Natural killer cell treated with Interleukin-12 subunit alpha and Interleukin-12 subunit beta and Interleukin-15 and Interleukin-18, amount 100 ng/mL, for 72 hours (primary cell): ENCODE measurements around the gene PPME1. TPM values are rescaled to one million over a fixed set of nuclear protein-coding genes. Genes with fewer than 3 reads are reported as not detected.

Source experiments
- ATAC-seq, 2 donors: fragments of 150-1000 bp; cut with Tn5 transposase in 1 of 2; sonication (Bioruptor Pico), chemical (Tn5 transposase) in 1 of 2; 2 replicates each; pipeline ENCODE4 v1.10.0; 2021
- DNase-seq: peaks from one replicate; pipeline ENCODE4 v3.0.0; 2022; ENCODE audit warnings: low spot score
- H3K27ac Mint-ChIP-seq, 2 donors: 1 replicate in 1 of 2; 2 replicates in 1 of 2; pipeline ENCODE4 v1.8.0; 2022; ENCODE audit warnings: mixed read lengths in 2 of 2, mild to moderate bottlenecking in 1 of 2, moderate library complexity in 1 of 2
- H3K27me3 Mint-ChIP-seq, 2 donors: 1 replicate in 1 of 2; 2 replicates in 1 of 2; pipeline ENCODE4 v1.8.0; 2022; ENCODE audit warnings: mixed read lengths in 2 of 2
- H3K36me3 Mint-ChIP-seq: one replicate; pipeline ENCODE4 v1.8.0; 2022; ENCODE audit warnings: mixed read lengths
- H3K4me1 Mint-ChIP-seq, 2 donors: 1 replicate in 1 of 2; 2 replicates in 1 of 2; pipeline ENCODE4 v1.8.0; 2022; ENCODE audit warnings: low read depth in 2 of 2, mixed read lengths in 2 of 2, mild to moderate bottlenecking in 1 of 2
- H3K4me3 Mint-ChIP-seq: one replicate; pipeline ENCODE4 v1.8.0; 2022; ENCODE audit warnings: mixed read lengths
- H3K9me3 Mint-ChIP-seq: 2 replicates; pipeline ENCODE4 v1.8.0; 2022; ENCODE audit warnings: mixed read lengths
- total RNA-seq, 2 donors: library from RNA; stranded (reverse); gene quantifications; one replicate each; pipeline ENCODE4 v1.2.3, GENCODE V29; 2022

PPME1 gene
- total RNA-seq, 2 donors from 2014 or later, result 50.6 to 51.5 TPM

GRCh38 chr11:74179234-74180052, 8.4 kb downstream of the PPME1 start:
- peaks cover 4% of the 10 kb centered on the region for H3K36me3 Mint-ChIP-seq
- H3K4me1 Mint-ChIP-seq, result peaks cover 9 to 21% of the 10 kb centered on the region in 2 donors
- DNase-seq (no peak), ATAC-seq (no peak)
- no peaks in the 10 kb centered on the region for H3K27me3 Mint-ChIP-seq
- no peaks in the 10 kb centered on the region for H3K9me3 Mint-ChIP-seq
- H3K27ac Mint-ChIP-seq, result no peak overlapping the region
- no peak overlapping the region for H3K4me3 Mint-ChIP-seq

- Mint-ChIP-seq H3K4me1 (peaks cover 14 to 19% of the 10 kb centered on the region in 2 donors), H3K36me3 (peaks cover 4% of the 10 kb centered on the region), H3K4me3 (no peak overlapping the region), H3K27ac (no peak overlapping the region), H3K27me3 (no peaks in the 10 kb centered on the region), H3K9me3 (no peaks in the 10 kb centered on the region)
- no peak for ATAC-seq
- DNase-seq, result no peak
Observed at GRCh38 chr11:74182635-74183034, 11.5 kb downstream of the PPME1 start.

DNA sequence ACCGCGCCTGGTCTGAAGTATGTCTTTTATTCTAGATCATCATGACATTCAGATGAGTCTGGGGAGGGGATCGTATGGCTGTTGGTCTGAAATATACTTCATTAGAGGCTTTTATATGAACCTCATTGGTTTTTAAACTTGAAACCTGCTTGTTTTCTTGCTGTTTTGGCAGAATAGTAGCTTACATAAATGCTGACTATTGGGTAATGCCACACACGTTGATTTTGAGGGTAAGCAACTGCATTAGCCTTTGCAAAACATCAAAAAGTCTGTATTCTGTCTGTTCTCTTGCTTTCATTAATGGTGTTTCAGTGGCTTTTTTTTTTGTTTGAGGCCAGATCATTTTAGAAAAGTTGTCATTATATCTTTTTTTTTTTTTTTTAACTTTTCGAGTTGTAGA, 14.2 kb downstream of the PPME1 start:
- Mint-ChIP-seq H3K4me3 (no peak overlapping the region), H3K27me3 (no peaks in the 10 kb centered on the region), H3K27ac (no peak overlapping the region), H3K4me1 (peaks cover 0 to 8% of the 10 kb centered on the region in 2 donors), H3K9me3 (no peaks in the 10 kb centered on the region), H3K36me3 (peaks cover 5% of the 10 kb centered on the region)
- ATAC-seq, result no peak
- no peak for DNase-seq

- ATAC-seq, result no peak
Observed at GRCh38 chr11:74185695-74186094, 14.6 kb downstream of the PPME1 start.

GRCh38 chr11:74195828-74196227, 24.7 kb downstream of the PPME1 start:
- no peaks in the 10 kb centered on the region for H3K4me1 Mint-ChIP-seq
- no peaks in the 10 kb centered on the region for H3K9me3 Mint-ChIP-seq
- H3K27ac Mint-ChIP-seq, result no peak overlapping the region
- no peaks in the 10 kb centered on the region for H3K27me3 Mint-ChIP-seq
- no peak for ATAC-seq
- DNase-seq, result no peak
- H3K4me3 Mint-ChIP-seq, result no peak overlapping the region
- peaks cover 2% of the 10 kb centered on the region for H3K36me3 Mint-ChIP-seq

More at GRCh38 chr11:74185695-74186094, 14.6 kb downstream of the PPME1 start:
- no peak for DNase-seq
- no peak overlapping the region for H3K4me3 Mint-ChIP-seq
- no peak overlapping the region for H3K27ac Mint-ChIP-seq
- no peaks in the 10 kb centered on the region for H3K9me3 Mint-ChIP-seq
- H3K27me3 Mint-ChIP-seq, result no peaks in the 10 kb centered on the region
- H3K4me1 Mint-ChIP-seq, result peaks cover 0 to 8% of the 10 kb centered on the region in 2 donors
- H3K36me3 Mint-ChIP-seq, result peaks cover 9% of the 10 kb centered on the region

DNA sequence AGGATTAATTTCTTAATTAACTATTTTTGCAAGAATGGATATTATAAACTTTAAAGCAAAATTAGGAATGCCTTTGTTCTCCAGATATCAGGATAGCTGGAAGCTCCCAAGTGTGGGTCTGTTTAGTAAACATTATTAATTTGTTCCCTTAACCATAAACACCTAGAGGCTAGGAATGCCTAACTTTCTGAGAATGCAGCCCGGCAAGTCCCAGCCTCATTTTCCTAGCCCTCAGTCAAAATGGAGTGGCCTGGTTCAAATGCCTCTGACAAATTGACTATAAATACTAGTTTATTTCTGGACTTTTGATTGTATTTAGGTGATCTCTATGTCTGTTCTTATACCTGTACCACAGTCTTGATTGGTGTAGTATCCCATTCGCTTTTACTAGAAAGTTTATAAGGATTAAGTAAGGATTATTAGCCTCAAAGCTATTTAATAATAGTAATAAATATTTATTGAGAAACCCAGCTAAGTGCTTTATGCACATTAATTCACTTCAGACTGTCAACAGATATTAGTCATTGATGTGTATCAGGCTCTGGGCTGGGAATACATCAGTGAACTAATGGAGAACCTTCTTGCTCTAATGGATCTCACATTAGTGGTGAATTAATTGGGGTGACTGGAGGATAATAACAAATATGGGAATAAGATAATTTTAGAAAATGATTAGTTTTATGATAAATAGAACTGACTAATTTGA, 25.8 kb downstream of the PPME1 start:
- DNase-seq (no peak), ATAC-seq (no peak)
- H3K36me3 Mint-ChIP-seq, result no peaks in the 10 kb centered on the region
- no peak overlapping the region for H3K4me3 Mint-ChIP-seq
- no peak overlapping the region for H3K27ac Mint-ChIP-seq
- no peaks in the 10 kb centered on the region for H3K4me1 Mint-ChIP-seq
- no peaks in the 10 kb centered on the region for H3K9me3 Mint-ChIP-seq
- H3K27me3 Mint-ChIP-seq, result no peaks in the 10 kb centered on the region

GRCh38 chr11:74203966-74204365, 32.9 kb downstream of the PPME1 start:
- H3K4me1 Mint-ChIP-seq, result peaks cover 0 to 5% of the 10 kb centered on the region in 2 donors
- H3K27ac Mint-ChIP-seq, result no peak overlapping the region
- no peaks in the 10 kb centered on the region for H3K9me3 Mint-ChIP-seq
- peaks cover 13% of the 10 kb centered on the region for H3K36me3 Mint-ChIP-seq
- no peak for ATAC-seq
- H3K4me3 Mint-ChIP-seq, result no peak overlapping the region
- H3K27me3 Mint-ChIP-seq, result no peaks in the 10 kb centered on the region
- no peak for DNase-seq

GRCh38 chr11:74204701-74205100, 33.6 kb downstream of the PPME1 start:
- ATAC-seq, result no peak

DNA sequence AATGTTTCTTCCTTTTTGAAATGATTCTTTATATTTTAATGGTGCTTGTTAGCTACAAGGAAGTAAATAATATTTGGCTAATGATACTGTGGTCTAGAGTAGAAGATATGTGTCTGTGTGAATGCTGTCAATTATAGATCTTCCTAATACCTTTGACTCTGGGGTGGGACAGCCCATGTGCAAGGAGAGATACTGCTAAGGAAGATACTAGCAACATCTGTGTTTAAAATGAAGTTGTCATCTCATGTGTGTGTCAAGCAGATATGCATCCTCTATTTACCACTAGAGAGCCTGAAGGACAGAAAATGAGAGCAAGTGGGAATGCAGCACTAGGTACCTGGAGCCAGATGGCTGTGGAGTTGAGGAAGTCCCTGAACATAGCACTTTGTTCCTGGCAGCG, 34.1 kb downstream of the PPME1 start:
- no peak overlapping the region for H3K4me3 Mint-ChIP-seq
- ATAC-seq (no peak), DNase-seq (no peak)
- peaks cover 0 to 5% of the 10 kb centered on the region in 2 donors for H3K4me1 Mint-ChIP-seq
- H3K27ac Mint-ChIP-seq, result no peak overlapping the region
- H3K9me3 Mint-ChIP-seq, result no peaks in the 10 kb centered on the region
- peaks cover 13% of the 10 kb centered on the region for H3K36me3 Mint-ChIP-seq
- H3K27me3 Mint-ChIP-seq, result no peaks in the 10 kb centered on the region

More at GRCh38 chr11:74204701-74205100, 33.6 kb downstream of the PPME1 start:
- H3K4me1 Mint-ChIP-seq, result peaks cover 0 to 5% of the 10 kb centered on the region in 2 donors
- H3K4me3 Mint-ChIP-seq, result no peak overlapping the region
- H3K27me3 Mint-ChIP-seq, result no peaks in the 10 kb centered on the region
- no peaks in the 10 kb centered on the region for H3K9me3 Mint-ChIP-seq
- no peak overlapping the region for H3K27ac Mint-ChIP-seq
- no peak for DNase-seq
- H3K36me3 Mint-ChIP-seq, result peaks cover 13% of the 10 kb centered on the region

DNA sequence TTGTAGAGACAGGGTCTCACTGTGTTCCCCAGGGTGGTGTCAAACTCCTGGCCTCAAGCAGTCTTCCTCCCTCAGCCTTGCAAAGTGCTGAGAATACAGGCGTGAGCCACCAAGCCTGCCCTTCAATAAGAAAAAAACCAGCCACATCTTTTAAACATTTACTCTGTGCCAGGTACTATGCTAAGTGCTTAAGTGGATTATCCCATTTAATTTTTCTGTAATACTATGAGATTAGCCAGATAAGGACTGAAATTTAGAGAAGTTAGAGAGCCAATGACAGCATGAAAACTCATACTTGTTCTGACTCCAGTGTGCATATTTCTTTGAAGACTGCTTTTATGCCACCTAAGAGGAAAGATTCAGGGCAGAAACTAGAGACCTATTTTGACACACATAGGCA, 35.7 kb downstream of the PPME1 start:
- peaks cover 0 to 5% of the 10 kb centered on the region in 2 donors for H3K4me1 Mint-ChIP-seq
- no peaks in the 10 kb centered on the region for H3K27me3 Mint-ChIP-seq
- no peaks in the 10 kb centered on the region for H3K9me3 Mint-ChIP-seq
- DNase-seq (no peak), ATAC-seq (no peak)
- no peak overlapping the region for H3K27ac Mint-ChIP-seq
- H3K4me3 Mint-ChIP-seq, result no peak overlapping the region
- H3K36me3 Mint-ChIP-seq, result peaks cover 20% of the 10 kb centered on the region

DNA sequence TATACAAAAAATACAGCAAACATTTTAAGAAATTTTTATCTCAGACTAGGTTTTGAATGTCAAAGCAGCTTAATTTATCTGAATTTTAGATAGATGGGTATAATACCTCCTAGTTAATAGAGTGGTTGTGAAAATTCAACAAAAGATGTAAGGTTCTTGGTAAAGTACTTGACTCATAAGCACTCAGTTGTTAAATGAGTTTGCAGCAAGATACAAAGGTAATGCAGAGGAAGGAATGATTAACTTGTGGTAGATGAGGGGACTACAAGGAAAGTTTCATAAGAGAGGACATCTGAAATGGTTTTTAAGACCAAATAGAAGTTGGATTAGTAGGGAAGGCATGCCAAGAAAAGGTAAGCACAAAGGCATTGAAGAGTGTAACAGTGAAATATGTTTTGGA, 37.4 kb downstream of the PPME1 start:
- DNase-seq (no peak), ATAC-seq (no peak)
- no peak overlapping the region for H3K4me3 Mint-ChIP-seq
- H3K4me1 Mint-ChIP-seq, result peaks cover 0 to 5% of the 10 kb centered on the region in 2 donors
- H3K27me3 Mint-ChIP-seq, result no peaks in the 10 kb centered on the region
- no peak overlapping the region for H3K27ac Mint-ChIP-seq
- H3K9me3 Mint-ChIP-seq, result no peaks in the 10 kb centered on the region
- peaks cover 24% of the 10 kb centered on the region for H3K36me3 Mint-ChIP-seq

- Mint-ChIP-seq H3K36me3 (peaks cover 41% of the 10 kb centered on the region), H3K27me3 (no peaks in the 10 kb centered on the region), H3K27ac (no peak overlapping the region), H3K9me3 (no peaks in the 10 kb centered on the region), H3K4me3 (no peak overlapping the region), H3K4me1 (peaks cover 0 to 5% of the 10 kb centered on the region in 2 donors)
- ATAC-seq (no peak), DNase-seq (no peak)
Observed at GRCh38 chr11:74212533-74212932, 41.4 kb downstream of the PPME1 start.

DNA sequence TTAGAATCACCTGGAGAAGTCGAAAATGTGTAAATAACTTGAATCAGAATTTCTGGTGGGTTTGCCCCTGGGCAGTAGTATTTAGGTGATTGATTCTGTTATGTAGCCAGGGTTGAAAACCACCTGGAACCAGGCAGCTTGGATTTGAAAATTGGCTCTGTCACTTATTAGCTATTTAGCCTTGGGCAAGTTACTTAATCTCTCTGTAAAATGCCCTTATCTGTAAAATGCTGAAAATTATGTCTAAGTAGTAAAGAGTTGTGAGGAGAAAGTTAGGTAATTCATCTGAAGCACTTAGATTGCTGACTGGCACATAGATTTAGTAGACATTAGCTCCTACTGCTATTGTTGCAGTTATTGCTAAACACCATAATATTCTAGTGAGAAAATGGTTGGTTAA, 49.3 kb downstream of the PPME1 start:
- no peak for DNase-seq
- no peak for ATAC-seq
- H3K9me3 Mint-ChIP-seq, result no peaks in the 10 kb centered on the region
- H3K4me3 Mint-ChIP-seq, result no peak overlapping the region
- no peaks in the 10 kb centered on the region for H3K4me1 Mint-ChIP-seq
- H3K27ac Mint-ChIP-seq, result no peak overlapping the region
- peaks cover 17% of the 10 kb centered on the region for H3K36me3 Mint-ChIP-seq
- no peaks in the 10 kb centered on the region for H3K27me3 Mint-ChIP-seq

DNA sequence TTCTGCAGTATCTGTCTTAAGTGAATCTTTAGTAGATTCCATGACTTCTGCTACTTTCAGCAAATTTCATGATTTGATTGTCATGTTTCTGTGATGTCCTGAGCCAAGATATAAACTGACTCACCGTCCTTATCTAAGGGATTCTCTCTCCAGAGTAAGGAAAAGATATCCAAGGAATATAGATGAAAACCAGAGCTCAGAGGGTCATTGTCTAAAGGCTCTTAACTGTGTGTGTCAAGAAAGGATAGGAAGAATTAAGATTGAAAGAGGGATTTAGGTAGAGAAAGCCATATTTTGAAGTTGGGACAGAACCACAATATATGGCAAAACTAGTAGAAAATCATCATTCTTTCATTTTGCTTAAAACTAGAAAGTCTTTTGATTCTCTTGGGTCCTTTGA, 50.7 kb downstream of the PPME1 start:
- H3K4me1 Mint-ChIP-seq, result no peaks in the 10 kb centered on the region
- H3K27me3 Mint-ChIP-seq, result no peaks in the 10 kb centered on the region
- H3K36me3 Mint-ChIP-seq, result peaks cover 9% of the 10 kb centered on the region
- ATAC-seq, result no peak
- no peak overlapping the region for H3K27ac Mint-ChIP-seq
- no peak for DNase-seq
- H3K4me3 Mint-ChIP-seq, result no peak overlapping the region
- no peaks in the 10 kb centered on the region for H3K9me3 Mint-ChIP-seq
